Thyroid gland (tissue), 4 donors: ENCODE results near the gene PHF21B.

Source experiments
- POLR2A ChIP-seq, 2 donors: fragments of 450-650 bp; IDR thresholded peaks; one replicate each; pipeline ENCODE4 v1.6.1; 2017; ENCODE audit warnings: antibody characterized with exemption in 2 of 2, mild to moderate bottlenecking in 2 of 2, moderate library complexity in 1 of 2
- TF ChIP-seq, protein P1 (sequence below), 6 experiments: fragments of 200-600 bp in 3 of 6; fragments of 450-650 bp in 3 of 6; sonication (generic) in 3 of 6; IDR thresholded peaks; one replicate each; pipeline ENCODE4 v1.5.1; 2016 to 2019; ENCODE audit warnings: antibody characterized with exemption in 6 of 6, mild to moderate bottlenecking in 2 of 6, inconsistent platforms in 1 of 6, moderate library complexity in 1 of 6

DNA sequence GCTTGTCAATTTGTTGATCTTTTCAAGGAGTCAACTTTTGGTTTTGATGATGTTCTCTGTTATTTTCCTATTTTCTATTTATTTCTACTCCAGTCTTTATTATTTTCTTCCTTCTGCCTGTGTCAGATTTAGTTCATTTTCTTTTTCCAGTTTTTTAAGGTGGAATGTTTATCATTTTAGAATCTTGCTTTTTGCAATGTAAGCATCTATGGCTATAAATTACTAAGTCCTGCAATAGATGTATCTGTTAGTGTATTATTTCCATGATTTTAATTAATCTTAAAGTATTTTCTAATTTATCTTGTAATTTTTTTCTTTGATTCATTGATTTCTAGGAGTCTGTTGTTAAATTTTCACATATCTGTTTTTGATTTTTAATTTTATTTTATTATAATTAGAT is 175.7 kb downstream of the PHF21B start:
- TF ChIP-seq, protein P1, sequence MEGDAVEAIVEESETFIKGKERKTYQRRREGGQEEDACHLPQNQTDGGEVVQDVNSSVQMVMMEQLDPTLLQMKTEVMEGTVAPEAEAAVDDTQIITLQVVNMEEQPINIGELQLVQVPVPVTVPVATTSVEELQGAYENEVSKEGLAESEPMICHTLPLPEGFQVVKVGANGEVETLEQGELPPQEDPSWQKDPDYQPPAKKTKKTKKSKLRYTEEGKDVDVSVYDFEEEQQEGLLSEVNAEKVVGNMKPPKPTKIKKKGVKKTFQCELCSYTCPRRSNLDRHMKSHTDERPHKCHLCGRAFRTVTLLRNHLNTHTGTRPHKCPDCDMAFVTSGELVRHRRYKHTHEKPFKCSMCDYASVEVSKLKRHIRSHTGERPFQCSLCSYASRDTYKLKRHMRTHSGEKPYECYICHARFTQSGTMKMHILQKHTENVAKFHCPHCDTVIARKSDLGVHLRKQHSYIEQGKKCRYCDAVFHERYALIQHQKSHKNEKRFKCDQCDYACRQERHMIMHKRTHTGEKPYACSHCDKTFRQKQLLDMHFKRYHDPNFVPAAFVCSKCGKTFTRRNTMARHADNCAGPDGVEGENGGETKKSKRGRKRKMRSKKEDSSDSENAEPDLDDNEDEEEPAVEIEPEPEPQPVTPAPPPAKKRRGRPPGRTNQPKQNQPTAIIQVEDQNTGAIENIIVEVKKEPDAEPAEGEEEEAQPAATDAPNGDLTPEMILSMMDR (IDR thresholded peaks at IDR 0.05), result no peak
- no peak for TF ChIP-seq POLR2A (IDR thresholded peaks at IDR 0.05)
